DND-41 (cell line): Measurements from ENCODE around the gene ALDOA.

Experiments
- ATAC-seq: fragments of 200-7000 bp; cut with Tn5 transposase; 3 replicates; pipeline ENCODE4 v1.9.1; 2021; ENCODE audit warnings: low read depth; ENCODE audit not compliant: insufficient read depth
- DNase-seq: peaks from one replicate; pipeline ENCODE4 v3.0.0-alpha.2; 2020
- H2AFZ ChIP-seq: 2 replicates; pipeline ENCODE4 v1.6.0; 2012; ENCODE audit warnings: low read depth, low read length
- H3K27ac ChIP-seq: 2 replicates; pipeline ENCODE4 v1.5.1; 2012; ENCODE audit warnings: low read length, inconsistent platforms
- H3K27me3 ChIP-seq: fragments of 200-600 bp; sonication (generic); 2 replicates; pipeline ENCODE4 v1.6.0; 2012; ENCODE audit warnings: low read length, mild to moderate bottlenecking, inconsistent platforms; ENCODE audit not compliant: insufficient read depth, poor library complexity
- H3K36me3 ChIP-seq: 2 replicates; pipeline ENCODE4 v1.5.1; 2012; ENCODE audit warnings: low read length, inconsistent platforms; ENCODE audit not compliant: insufficient read depth
- H3K4me1 ChIP-seq: 2 replicates; pipeline ENCODE4 v1.5.1; 2012; ENCODE audit warnings: mild to moderate bottlenecking, low read length; ENCODE audit not compliant: insufficient read depth
- H3K4me2 ChIP-seq: 2 replicates; pipeline ENCODE4 v1.6.0; 2012; ENCODE audit warnings: mild to moderate bottlenecking, moderate library complexity, low read length, inconsistent platforms; ENCODE audit not compliant: insufficient read depth
- H3K4me3 ChIP-seq, 2 experiments: fragments of 200-600 bp in 1 of 2; shearing (Covaris generic) in 1 of 2; 2 replicates each; pipeline ENCODE4 v1.5.1; 2012 to 2016; ENCODE audit warnings: inconsistent platforms in 2 of 2, low read length in 2 of 2, mild to moderate bottlenecking in 2 of 2, low read depth in 1 of 2, moderate library complexity in 1 of 2
- H3K79me2 ChIP-seq: 2 replicates; pipeline ENCODE4 v1.6.0; 2012; ENCODE audit warnings: low read length, inconsistent platforms; ENCODE audit not compliant: insufficient read depth
- H3K9ac ChIP-seq: 2 replicates; pipeline ENCODE4 v1.6.0; 2012; ENCODE audit warnings: low read depth, mild to moderate bottlenecking, inconsistent platforms, low read length, moderate library complexity
- H3K9me3 ChIP-seq: 2 replicates; pipeline ENCODE4 v1.5.1; 2012; ENCODE audit warnings: low read length, moderate library complexity, mild to moderate bottlenecking, inconsistent platforms; ENCODE audit not compliant: insufficient read depth, severe bottlenecking
- H4K20me1 ChIP-seq: 2 replicates; pipeline ENCODE4 v1.6.0; 2012; ENCODE audit warnings: low read length; ENCODE audit not compliant: insufficient read depth
- EZH2 ChIP-seq: IDR thresholded peaks from 3 replicates; pipeline ENCODE4 v1.6.1; 2012; ENCODE audit warnings: borderline replicate concordance, low read depth, mild to moderate bottlenecking, moderate library complexity, low read length, inconsistent platforms; ENCODE audit not compliant: severe bottlenecking
- TF ChIP-seq, protein P1 (sequence below): IDR thresholded peaks from 2 replicates; pipeline ENCODE4 v1.5.1; 2012; ENCODE audit warnings: borderline replicate concordance, low read length, moderate library complexity, mild to moderate bottlenecking; ENCODE audit not compliant: poor library complexity, severe bottlenecking; ENCODE audit errors: extremely low read depth

The ALDOA gene

DNA sequence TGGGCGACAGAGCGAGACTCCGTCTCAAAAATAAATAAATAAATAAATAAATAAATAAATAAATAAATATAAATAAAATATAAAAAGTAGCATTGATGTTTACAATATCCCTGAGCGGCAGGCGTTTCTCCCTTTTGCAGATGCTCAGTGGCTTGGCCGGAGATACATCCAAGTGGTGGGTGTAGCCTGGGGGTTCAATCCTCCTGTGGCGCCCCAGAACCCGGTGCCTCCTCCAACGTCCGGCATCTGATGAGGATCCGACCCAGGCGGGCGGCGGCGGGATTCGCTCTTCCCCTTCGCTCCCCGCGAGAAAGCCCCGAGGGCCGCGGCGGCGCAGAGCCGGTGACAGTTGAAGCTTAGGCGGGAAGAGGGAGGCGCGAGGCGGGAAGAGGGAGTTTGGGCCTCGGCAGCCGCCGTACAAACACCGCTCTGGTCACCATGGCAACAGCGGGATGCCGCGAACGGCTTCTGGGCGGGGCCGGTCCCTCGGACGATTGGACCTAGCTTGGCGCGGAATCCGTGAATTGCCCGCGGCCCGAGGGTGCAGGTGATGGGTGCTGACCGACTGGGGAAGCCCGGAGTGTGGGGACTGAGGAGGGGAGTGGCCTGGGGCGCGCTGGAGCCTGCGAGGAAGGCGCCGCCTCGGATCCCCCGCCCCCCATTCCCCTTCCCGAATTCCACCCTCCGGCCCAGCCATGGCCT, 12.7 kb upstream of the ALDOA start:
- peak overlapping the region; percentile 85 for H3K27ac ChIP-seq
- no peaks in the 10 kb centered on the region; the same call in 1 of the 2 replicates for H3K36me3 ChIP-seq
- TF ChIP-seq, protein P1, sequence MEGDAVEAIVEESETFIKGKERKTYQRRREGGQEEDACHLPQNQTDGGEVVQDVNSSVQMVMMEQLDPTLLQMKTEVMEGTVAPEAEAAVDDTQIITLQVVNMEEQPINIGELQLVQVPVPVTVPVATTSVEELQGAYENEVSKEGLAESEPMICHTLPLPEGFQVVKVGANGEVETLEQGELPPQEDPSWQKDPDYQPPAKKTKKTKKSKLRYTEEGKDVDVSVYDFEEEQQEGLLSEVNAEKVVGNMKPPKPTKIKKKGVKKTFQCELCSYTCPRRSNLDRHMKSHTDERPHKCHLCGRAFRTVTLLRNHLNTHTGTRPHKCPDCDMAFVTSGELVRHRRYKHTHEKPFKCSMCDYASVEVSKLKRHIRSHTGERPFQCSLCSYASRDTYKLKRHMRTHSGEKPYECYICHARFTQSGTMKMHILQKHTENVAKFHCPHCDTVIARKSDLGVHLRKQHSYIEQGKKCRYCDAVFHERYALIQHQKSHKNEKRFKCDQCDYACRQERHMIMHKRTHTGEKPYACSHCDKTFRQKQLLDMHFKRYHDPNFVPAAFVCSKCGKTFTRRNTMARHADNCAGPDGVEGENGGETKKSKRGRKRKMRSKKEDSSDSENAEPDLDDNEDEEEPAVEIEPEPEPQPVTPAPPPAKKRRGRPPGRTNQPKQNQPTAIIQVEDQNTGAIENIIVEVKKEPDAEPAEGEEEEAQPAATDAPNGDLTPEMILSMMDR: no peak
- TF ChIP-seq EZH2: no peak
- H3K4me1 ChIP-seq: peaks cover 32% of the 10 kb centered on the region
- peak overlapping the region; percentile 81 to 87 for H3K4me3 ChIP-seq
- peak overlapping the region; percentile 97 for H3K4me2 ChIP-seq
- H2AFZ ChIP-seq: peak overlapping the region; percentile 92
- H3K27me3 ChIP-seq: no peaks in the 10 kb centered on the region
- DNase-seq (peak; percentile 93), ATAC-seq (peak; percentile 84)
- H3K79me2 ChIP-seq: peaks cover 18% of the 10 kb centered on the region
- H3K9ac ChIP-seq: peak overlapping the region; percentile 83
- no peaks in the 10 kb centered on the region for H4K20me1 ChIP-seq
- no peaks in the 10 kb centered on the region for H3K9me3 ChIP-seq

DNA sequence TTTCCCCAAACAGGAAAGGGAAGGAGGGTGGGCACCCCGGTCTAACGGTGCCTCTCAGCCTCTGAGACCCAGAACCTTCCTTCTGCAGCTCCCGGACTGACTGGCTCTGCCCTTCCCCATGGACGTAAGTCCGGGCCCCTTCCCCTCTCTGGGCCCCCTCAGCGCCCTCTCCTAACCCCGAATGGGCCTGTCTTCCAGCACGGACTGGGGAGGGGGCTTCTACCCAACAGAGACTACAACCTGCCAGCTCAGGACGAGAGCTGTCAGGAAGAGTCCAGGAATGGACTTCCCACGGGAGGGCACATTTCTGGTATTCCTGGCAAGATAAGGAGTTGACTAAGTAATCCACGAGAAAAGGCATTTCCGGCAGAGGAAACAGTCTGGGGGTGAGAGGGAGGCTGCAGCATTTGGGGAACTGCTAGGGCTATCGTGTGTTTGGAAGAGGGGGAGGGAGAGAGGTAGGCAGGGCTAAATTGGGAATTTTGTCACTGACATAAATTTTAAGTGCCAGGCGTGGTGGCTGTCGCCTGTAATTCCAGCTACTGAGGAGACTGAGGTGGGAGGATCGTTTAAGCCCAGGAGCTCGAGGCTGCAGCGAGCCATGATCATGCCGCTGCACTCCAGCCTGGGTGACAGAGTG, 12.1 kb upstream of the ALDOA start:
- Histone ChIP-seq H3K4me1 (peaks cover 32% of the 10 kb centered on the region), H3K9me3 (no peaks in the 10 kb centered on the region), H3K27ac (peak overlapping the region; percentile 85), H3K4me2 (peak overlapping the region; percentile 97), H3K4me3 (peak overlapping the region; percentile 81 to 87), H3K27me3 (no peaks in the 10 kb centered on the region), H4K20me1 (no peaks in the 10 kb centered on the region), H3K79me2 (peaks cover 18% of the 10 kb centered on the region), H3K36me3 (no peaks in the 10 kb centered on the region; the same call in 1 of the 2 replicates), H2AFZ (peak overlapping the region; percentile 92), H3K9ac (peak overlapping the region; percentile 83)
- no peak for DNase-seq
- TF ChIP-seq, protein P1: no peak
- no peak for TF ChIP-seq EZH2
- ATAC-seq: peak; percentile 26

DNA sequence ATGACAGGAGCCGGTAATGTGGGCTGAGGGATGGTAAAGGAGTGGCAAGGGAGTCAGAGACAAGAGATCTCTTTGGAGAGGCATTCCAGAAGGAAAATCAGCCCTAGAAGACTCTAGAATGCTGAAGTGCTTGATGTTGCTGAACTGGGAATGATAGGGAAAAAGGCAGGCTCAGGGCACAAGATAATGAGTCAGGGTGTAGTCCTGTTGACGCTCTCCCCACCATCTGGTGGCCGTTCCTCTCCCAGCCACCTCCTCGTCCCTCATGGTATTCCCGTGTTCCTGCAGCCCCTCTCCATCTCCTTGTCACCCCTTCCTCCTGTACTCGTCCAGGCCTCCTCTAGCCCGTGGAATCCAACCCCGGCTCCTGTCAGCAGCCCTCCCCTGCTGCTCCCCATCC, 11.1 kb upstream of the ALDOA start:
- Histone ChIP-seq H3K27me3 (no peaks in the 10 kb centered on the region), H3K36me3 (peaks cover under 1% of the 10 kb centered on the region; the same call in 1 of the 2 replicates), H3K79me2 (peaks cover 18% of the 10 kb centered on the region), H3K4me3 (peak overlapping the region in 1 of 2 experiments; percentile 26; a peak in 2 of 4 replicates), H3K9me3 (no peaks in the 10 kb centered on the region), H3K4me2 (peak overlapping the region; percentile 97), H3K27ac (peak overlapping the region; percentile 41), H3K4me1 (peaks cover 32% of the 10 kb centered on the region), H2AFZ (no peak overlapping the region), H4K20me1 (no peaks in the 10 kb centered on the region), H3K9ac (peak overlapping the region; percentile 42)
- ATAC-seq: no peak
- no peak for DNase-seq
- TF ChIP-seq, protein P1: no peak
- no peak for TF ChIP-seq EZH2
